Activated CD8-positive, alpha-beta T cell treated with anti-CD3 and anti-CD28 coated beads for 36 hours (primary cell): ENCODE results near the gene NEURL1B. TPM values are rescaled to one million over a fixed set of nuclear protein-coding genes. Genes with fewer than 3 reads are reported as not detected.

ENCODE experiments used
- ATAC-seq: fragments of 200-7000 bp; cut with Tn5 transposase; one replicate; pipeline ENCODE4 v1.10.0; 2021; ENCODE audit warnings: mild to moderate bottlenecking, moderate library complexity
- CTCF ChIA-PET: fragments of 350-600 bp; sonication (Branson Sonifier 250); formaldehyde crosslinking; loops from one replicate; lab custom pipeline; 2021; ENCODE audit warnings: antibody characterized with exemption; lab: Charles Lee
- POLR2A ChIA-PET: fragments of 350-600 bp; sonication (Branson Sonifier 250); formaldehyde crosslinking; loops from one replicate; lab custom pipeline; 2021; ENCODE audit warnings: antibody characterized with exemption; lab: Charles Lee
- DNase-seq: peaks from one replicate; pipeline ENCODE4 v3.0.0-alpha.2; 2020
- H3K27ac Mint-ChIP-seq: one replicate; pipeline ENCODE4 v1.8.0; 2021; ENCODE audit warnings: mild to moderate bottlenecking, mixed read lengths
- H3K27me3 Mint-ChIP-seq: one replicate; pipeline ENCODE4 v1.8.0; 2021; ENCODE audit warnings: mixed read lengths
- H3K36me3 Mint-ChIP-seq: one replicate; pipeline ENCODE4 v1.8.0; 2021; ENCODE audit warnings: low read depth, mixed read lengths
- H3K4me1 Mint-ChIP-seq: one replicate; pipeline ENCODE4 v1.8.0; 2021; ENCODE audit warnings: low read depth, mixed read lengths
- H3K4me3 Mint-ChIP-seq: one replicate; pipeline ENCODE4 v1.8.0; 2021; ENCODE audit warnings: mild to moderate bottlenecking, moderate library complexity, mixed read lengths
- H3K9me3 Mint-ChIP-seq: one replicate; pipeline ENCODE4 v1.8.0; 2021; ENCODE audit warnings: mixed read lengths
- CTCF ChIP-seq: fragments of 200-600 bp; IDR thresholded peaks from one replicate; pipeline ENCODE4 v1.8.0; 2022; ENCODE audit warnings: antibody characterized with exemption, mild to moderate bottlenecking
- intact Hi-C: fragments of 100-400 bp; cut with micrococcal nuclease; formaldehyde crosslinking; loops from one replicate; pipeline ENCODE4 v1.10.0; 2022
- total RNA-seq, 2 experiments: library from RNA; stranded (reverse); gene quantifications; one replicate each; pipeline ENCODE4 v1.2.3, GENCODE V29; 2021

The NEURL1B gene
- total RNA-seq, 2 experiments from 2014 or later: 0.18 to 0.22 TPM

GRCh38 chr5:172594431-172594830 lies 46.6 kb upstream of the NEURL1B start:
- Mint-ChIP-seq H3K36me3 (no peaks in the 10 kb centered on the region), H3K9me3 (no peaks in the 10 kb centered on the region), H3K4me3 (no peak overlapping the region), H3K27me3 (no peaks in the 10 kb centered on the region), H3K27ac (no peak overlapping the region), H3K4me1 (no peaks in the 10 kb centered on the region)
- intact Hi-C loops: no loop called here
- TF ChIP-seq CTCF: no peak
- ATAC-seq (no peak), DNase-seq (no peak)
- CTCF ChIA-PET: no interaction called here
- POLR2A ChIA-PET: no interaction called here

GRCh38 chr5:172594867-172595466 lies 46.1 kb upstream of the NEURL1B start:
- H3K4me1 Mint-ChIP-seq: no peaks in the 10 kb centered on the region
- ChIA-PET POLR2A (no interaction called here), CTCF (no interaction called here)
- H3K27ac Mint-ChIP-seq: no peak overlapping the region
- TF ChIP-seq CTCF: no peak
- ATAC-seq: no peak
- intact Hi-C loops: no loop called here
- no peaks in the 10 kb centered on the region for H3K27me3 Mint-ChIP-seq
- no peaks in the 10 kb centered on the region for H3K36me3 Mint-ChIP-seq
- H3K9me3 Mint-ChIP-seq: no peaks in the 10 kb centered on the region
- no peak overlapping the region for H3K4me3 Mint-ChIP-seq
- DNase-seq: no peak

- no peak for ATAC-seq
- no peak overlapping the region for H3K4me3 Mint-ChIP-seq
- ChIA-PET CTCF (no interaction called here), POLR2A (no interaction called here)
- intact Hi-C loops: no loop called here
- no peaks in the 10 kb centered on the region for H3K4me1 Mint-ChIP-seq
- H3K27me3 Mint-ChIP-seq: no peaks in the 10 kb centered on the region
- no peak overlapping the region for H3K27ac Mint-ChIP-seq
- DNase-seq: no peak
- H3K36me3 Mint-ChIP-seq: no peaks in the 10 kb centered on the region
- no peaks in the 10 kb centered on the region for H3K9me3 Mint-ChIP-seq
- TF ChIP-seq CTCF: no peak
Observed at GRCh38 chr5:172595596-172596455, 45.2 kb upstream of the NEURL1B start.

GRCh38 chr5:172596638-172597231 lies 44.3 kb upstream of the NEURL1B start:
- POLR2A ChIA-PET: no interaction called here
- ATAC-seq: no peak
- no peaks in the 10 kb centered on the region for H3K4me1 Mint-ChIP-seq
- no peak for TF ChIP-seq CTCF
- CTCF ChIA-PET: no interaction called here
- no peak overlapping the region for H3K4me3 Mint-ChIP-seq
- H3K27me3 Mint-ChIP-seq: no peaks in the 10 kb centered on the region
- intact Hi-C loops: no loop called here
- H3K36me3 Mint-ChIP-seq: no peaks in the 10 kb centered on the region
- DNase-seq: no peak
- H3K27ac Mint-ChIP-seq: no peak overlapping the region
- H3K9me3 Mint-ChIP-seq: no peaks in the 10 kb centered on the region

GRCh38 chr5:172597755-172598155 lies 43.3 kb upstream of the NEURL1B start:
- POLR2A ChIA-PET: no interaction called here
- TF ChIP-seq CTCF: no peak
- CTCF ChIA-PET: no interaction called here
- DNase-seq: no peak
- no peaks in the 10 kb centered on the region for H3K9me3 Mint-ChIP-seq
- no peak for ATAC-seq
- no peaks in the 10 kb centered on the region for H3K4me1 Mint-ChIP-seq
- no peaks in the 10 kb centered on the region for H3K27me3 Mint-ChIP-seq
- H3K36me3 Mint-ChIP-seq: no peaks in the 10 kb centered on the region
- no peak overlapping the region for H3K4me3 Mint-ChIP-seq
- intact Hi-C loops: no loop called here
- H3K27ac Mint-ChIP-seq: no peak overlapping the region
